G401.6 (cell line): ENCODE data around the gene MYO15B.
A peak's percentile ranks its signal among the peaks of the same experiment; 100 is the strongest.
"Not testable (repeated sequence)": the region's sequence is repeated elsewhere in the genome, so short reads cannot be mapped to it uniquely, and the experiment has no call there.

ENCODE experiments used
- FAIRE-seq: peaks from 2 replicates; lab custom pipeline; 2012; peaks lifted over from hg19 to GRCh38; lab: Jason Lieb, UNC

Gene MYO15B

GRCh38 chr17:75576661-75577060 lies 10.9 kb upstream of the MYO15B start:
- no peak for FAIRE-seq

GRCh38 chr17:75581121-75581725 lies 6.4 kb upstream of the MYO15B start:
- not testable (repeated sequence) for FAIRE-seq

GRCh38 chr17:75583197-75583596 lies 4.4 kb upstream of the MYO15B start:
- not testable (repeated sequence) for FAIRE-seq

GRCh38 chr17:75584849-75585175 lies 2.8 kb upstream of the MYO15B start:
- FAIRE-seq, result no peak

GRCh38 chr17:75588596-75589011 lies 1.0 kb downstream of the MYO15B start:
- FAIRE-seq, result no peak

- FAIRE-seq, result no peak
Measured at GRCh38 chr17:75589012-75589918, 1.7 kb downstream of the MYO15B start.

- no peak for FAIRE-seq
Measured at GRCh38 chr17:75589919-75590303, 2.3 kb downstream of the MYO15B start.

- no peak for FAIRE-seq
Measured at GRCh38 chr17:75590314-75590761, 2.7 kb downstream of the MYO15B start.

GRCh38 chr17:75590849-75591721 lies 3.5 kb downstream of the MYO15B start:
- FAIRE-seq, result no peak

GRCh38 chr17:75591722-75592302 lies 4.2 kb downstream of the MYO15B start:
- FAIRE-seq, result no peak

- FAIRE-seq, result no peak
Measured at GRCh38 chr17:75592348-75593020, 4.9 kb downstream of the MYO15B start.

- not testable (repeated sequence) for FAIRE-seq
Measured at GRCh38 chr17:75593430-75593829, 5.8 kb downstream of the MYO15B start.

GRCh38 chr17:75594499-75595283 lies 7.1 kb downstream of the MYO15B start:
- no peak for FAIRE-seq

GRCh38 chr17:75595284-75595919 lies 7.8 kb downstream of the MYO15B start:
- no peak for FAIRE-seq

GRCh38 chr17:75595920-75596313 lies 8.3 kb downstream of the MYO15B start:
- no peak for FAIRE-seq

- no peak for FAIRE-seq
Measured at GRCh38 chr17:75596320-75597087, 8.9 kb downstream of the MYO15B start.

GRCh38 chr17:75601057-75601987 lies 13.7 kb downstream of the MYO15B start:
- FAIRE-seq, result peak; percentile 36

GRCh38 chr17:75602644-75603043 lies 15.0 kb downstream of the MYO15B start:
- FAIRE-seq, result no peak

GRCh38 chr17:75603123-75603522 lies 15.5 kb downstream of the MYO15B start:
- no peak for FAIRE-seq
